GM12878 (cell line): Measurements from ENCODE around the gene LMX1A. TPM values are rescaled to one million over a fixed set of nuclear protein-coding genes. Genes with fewer than 3 reads are reported as not detected.

ENCODE experiments used
- ATAC-seq: fragments of 200-7000 bp; cut with Tn5 transposase; 3 replicates; pipeline ENCODE4 v1.9.1; 2020; ENCODE audit warnings: mild to moderate bottlenecking, moderate library complexity
- BruUV-seq: library from RNA; stranded (reverse); fragments of 400-500 nt; replicated peaks from 2 replicates; lab custom pipeline; 2021; lab: Mats Ljungman, UMichigan
- CTCF ChIA-PET: fragments of 300-600 bp; sonication (Branson Sonifier 250); formaldehyde crosslinking; extraction: SDS; loops from one replicate; lab custom pipeline; 2021; ENCODE audit warnings: inconsistent platforms; lab: Yijun Ruan, JAX
- POLR2A ChIA-PET: fragments of 350-600 bp; formaldehyde crosslinking; extraction: SDS; loops from one replicate; lab custom pipeline; 2021; ENCODE audit warnings: inconsistent platforms; lab: Charles Lee
- RAD21 ChIA-PET: fragments of 300-600 bp; sonication (Branson Sonifier 250); formaldehyde crosslinking; loops from one replicate; lab custom pipeline; 2023; ENCODE audit warnings: antibody characterized with exemption; ENCODE audit not compliant: unreplicated experiment; lab: Charles Lee
- SMC1A ChIA-PET: fragments of 300-600 bp; sonication (Branson Sonifier 250); formaldehyde crosslinking; loops from one replicate; lab custom pipeline; 2023; ENCODE audit not compliant: unreplicated experiment, uncharacterized antibody; lab: Charles Lee
- DNase-seq: peaks from one replicate; pipeline ENCODE4 v3.0.0-alpha.2; 2011; ENCODE audit warnings: low read depth, low spot score
- FAIRE-seq: peaks from 3 replicates; lab custom pipeline; 2011; peaks lifted over from hg19 to GRCh38; lab: Jason Lieb, UNC
- H2AFZ ChIP-seq: 2 replicates; pipeline ENCODE4 v1.6.0; 2011; ENCODE audit warnings: low read depth, low read length, control low read depth; ENCODE audit not compliant: control insufficient read depth
- H3K27ac ChIP-seq: 2 replicates; pipeline ENCODE4 v1.5.1; 2011; ENCODE audit warnings: control low read depth; ENCODE audit not compliant: control insufficient read depth, insufficient read depth
- H3K27me3 ChIP-seq, 2 experiments: replicated peaks in 1 of 2; 2 replicates each; pipeline versions ENCODE4 v1.6.0 to v1.6.1; 2011; ENCODE audit warnings: low read length in 1 of 2; ENCODE audit not compliant: control insufficient read depth in 2 of 2, insufficient read depth in 2 of 2
- H3K36me3 ChIP-seq, 2 experiments: 2 replicates each; pipeline ENCODE4 v1.5.1; 2011; ENCODE audit warnings: low read length in 1 of 2; ENCODE audit not compliant: control insufficient read depth in 2 of 2, insufficient read depth in 2 of 2
- H3K4me1 ChIP-seq: 2 replicates; pipeline ENCODE4 v1.6.1; 2011; ENCODE audit warnings: mild to moderate bottlenecking, low read length, moderate library complexity, mixed read lengths; ENCODE audit not compliant: control insufficient read depth, insufficient read depth
- H3K4me2 ChIP-seq: 2 replicates; pipeline ENCODE4 v1.6.0; 2011; ENCODE audit warnings: control low read depth; ENCODE audit not compliant: control insufficient read depth, insufficient read depth
- H3K4me3 ChIP-seq: fragments of 200-600 bp; sonication (generic); 2 replicates; pipeline ENCODE4 v1.5.1; 2016
- H3K79me2 ChIP-seq: 2 replicates; pipeline ENCODE4 v1.6.0; 2011; ENCODE audit warnings: low read length; ENCODE audit not compliant: control insufficient read depth, insufficient read depth
- H3K9ac ChIP-seq: 2 replicates; pipeline ENCODE4 v1.8.0; 2011; ENCODE audit warnings: low read length, control low read depth, mixed read lengths; ENCODE audit not compliant: control insufficient read depth, insufficient read depth
- H3K9me3 ChIP-seq: replicated peaks from 3 replicates; pipeline ENCODE4 v1.5.1; 2011; ENCODE audit warnings: mild to moderate bottlenecking, low read length; ENCODE audit not compliant: control insufficient read depth, insufficient read depth
- H4K20me1 ChIP-seq: 2 replicates; pipeline ENCODE4 v1.6.0; 2011; ENCODE audit not compliant: control insufficient read depth, insufficient read depth
- BCL11A ChIP-seq: IDR thresholded peaks from 2 replicates; pipeline ENCODE4 v1.6.1; 2011; ENCODE audit warnings: low read depth, low read length
- BCLAF1 ChIP-seq: fragments of 450-650 bp; IDR thresholded peaks from 2 replicates; pipeline ENCODE4 v1.6.1; 2017; ENCODE audit warnings: antibody characterized with exemption, mild to moderate bottlenecking, moderate library complexity
- CHD2 ChIP-seq: IDR thresholded peaks from 2 replicates; pipeline ENCODE4 v1.6.1; 2011; ENCODE audit warnings: low read depth, low read length, improper control_type of control experiment, borderline replicate concordance
- GABPA ChIP-seq: IDR thresholded peaks from 2 replicates; pipeline ENCODE4 v1.6.1; 2014; ENCODE audit warnings: antibody characterized with exemption, low read depth, mild to moderate bottlenecking, inconsistent platforms
- HDAC6 ChIP-seq: fragments of 200-600 bp; sonication (generic); IDR thresholded peaks from one replicate; pipeline ENCODE4 v1.8.0; 2017; ENCODE audit warnings: antibody characterized with exemption; ENCODE audit not compliant: unreplicated experiment
- KAT2A ChIP-seq: conservative IDR thresholded peaks from 2 replicates; pipeline ENCODE4 v1.6.1; 2011; ENCODE audit warnings: low read depth, low read length; ENCODE audit not compliant: control insufficient read depth
- NR2F1 ChIP-seq: fragments of 450-650 bp; conservative IDR thresholded peaks from 2 replicates; pipeline ENCODE4 v1.6.1; 2017; ENCODE audit warnings: mild to moderate bottlenecking
- POLR2AphosphoS5 ChIP-seq: IDR thresholded peaks from 2 replicates; pipeline ENCODE4 v1.6.1; 2011; ENCODE audit warnings: mild to moderate bottlenecking, low read length, inconsistent platforms
- RFX5 ChIP-seq: IDR thresholded peaks from 2 replicates; pipeline ENCODE4 v1.6.1; 2011; ENCODE audit warnings: low read depth, low read length, improper control_type of control experiment
- SMC3 ChIP-seq: IDR thresholded peaks from 2 replicates; pipeline ENCODE4 v1.6.1; 2011; ENCODE audit warnings: low read length, improper control_type of control experiment, borderline replicate concordance
- WGBS: methylation state at CpG from one replicate; pipeline ENCODE4 v1.1.6; 2016; ENCODE audit warnings: low lambda C conversion rate; ENCODE audit not compliant: insufficient replicate concordance, insufficient coverage; ENCODE audit errors: missing lambda C conversion rate; 5-methylcytosine and 5-hydroxymethylcytosine counted together
- in situ Hi-C: fragments of 300-500 bp; cut with MboI; formaldehyde crosslinking; loops from 9 replicates; pipeline ENCODE4 v1.14.3; 2018; ENCODE audit warnings: mixed read lengths
- intact Hi-C: fragments of 100-400 bp; cut with micrococcal nuclease; formaldehyde crosslinking; loops from one replicate; pipeline ENCODE4 v1.14.2; 2022; ENCODE audit not compliant: unreplicated experiment
- polyA plus RNA-seq, 11 experiments: library from polyadenylated mRNA; depleted of rRNA in 4 of 11; unstranded in 6 of 11; stranded (reverse) in 5 of 11; fragments of >200 nt; fragmentation: Nextera tagmentation in 4 of 11; fragmentation: Illumina TruSeq in 1 of 11; extraction: Ambion mirVana in 4 of 11; extraction: Trizol in 1 of 11; gene quantifications; 1 replicate in 1 of 11; 2 replicates in 10 of 11; pipeline versions ENCODE4 v1.2.1 to v1.2.3, GENCODE V29; 2011 to 2016; ENCODE audit warnings: inconsistent platforms in 2 of 11, missing spikeins in 2 of 11, low read depth in 1 of 11
- total RNA-seq, 4 experiments: library from RNA; depleted of rRNA in 3 of 4; stranded (reverse); fragments of >200 nt in 3 of 4; fragmentation: Illumina TruSeq in 1 of 4; extraction: Trizol in 1 of 4; gene quantifications; 2 replicates each; pipeline versions ENCODE4 v1.2.1 to v1.2.3, GENCODE V29; 2013 to 2021

The LMX1A gene
- total and polyA plus RNA-seq, 10 of the 15 experiments (the other 5 are each of a cell fraction or from before 2014, with no cell fraction given) = not detected

DNA sequence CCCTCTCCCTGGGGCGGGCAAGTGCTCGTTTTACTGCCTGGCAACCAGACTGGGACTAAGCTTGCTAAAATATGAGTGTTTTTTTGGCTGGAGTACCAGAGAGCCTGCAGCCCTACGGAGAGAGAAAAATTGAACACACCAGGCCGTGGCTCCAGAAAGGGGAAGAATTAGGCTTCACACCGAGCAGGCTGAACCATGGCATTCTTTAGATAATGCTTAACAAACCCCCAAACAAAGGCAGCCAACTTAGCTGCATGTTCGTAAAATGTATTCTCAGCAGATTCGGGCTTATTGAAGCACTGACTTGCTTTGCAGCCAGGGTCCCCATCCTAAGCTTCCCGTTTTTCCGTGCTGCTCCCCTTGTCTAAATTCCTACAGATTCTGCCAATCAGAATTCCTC is 76.6 kb downstream of the LMX1A start:
- ChIA-PET POLR2A (no interaction called here), CTCF (no interaction called here), SMC1A (no interaction called here), RAD21 (no interaction called here)
- H3K4me2 ChIP-seq = no peak overlapping the region
- DNase-seq (no peak), FAIRE-seq (no peak), ATAC-seq (no peak)
- no peaks in the 10 kb centered on the region for H3K79me2 ChIP-seq
- no peak overlapping the region for H3K4me3 ChIP-seq
- no TSS peak for BruUV-seq
- no peak overlapping the region for H3K9ac ChIP-seq
- no peaks in the 10 kb centered on the region for H4K20me1 ChIP-seq
- no peak overlapping the region for H2AFZ ChIP-seq
- in situ Hi-C loops (no loop called here), intact Hi-C loops (no loop called here)
- H3K4me1 ChIP-seq = no peaks in the 10 kb centered on the region
- H3K27me3 ChIP-seq = 0 out of 4 replicates have a peak, but pooled peaks cover 0 to 2% of the 10 kb centered on the region in 2 experiments
- H3K27ac ChIP-seq = no peak overlapping the region
- no peaks in the 10 kb centered on the region for H3K9me3 ChIP-seq
- WGBS = 16% methylated on average over 9 of the region's 9 CpGs
- H3K36me3 ChIP-seq = no peaks in the 10 kb centered on the region
- TF ChIP-seq NR2F1 = no peak
- TF ChIP-seq POLR2AphosphoS5 = no peak
- TF ChIP-seq CHD2 = no peak
- TF ChIP-seq RFX5 = no peak
- no peak for TF ChIP-seq BCL11A
- no peak for TF ChIP-seq BCLAF1
- TF ChIP-seq SMC3 = no peak
- no peak for TF ChIP-seq GABPA
- no peak for TF ChIP-seq KAT2A
- no peak for TF ChIP-seq HDAC6
